H1 (cell line): ENCODE data around the gene C1orf21.
"Not testable (repeated sequence)": the region's sequence is repeated elsewhere in the genome, so short reads cannot be mapped to it uniquely, and the experiment has no call there.

Source experiments
- BRCA1 ChIP-seq: IDR thresholded peaks from 2 replicates; pipeline ENCODE4 v1.6.1; 2012; ENCODE audit warnings: low read depth, low read length, improper control_type of control experiment
- CTCF ChIP-seq, 3 experiments: IDR thresholded peaks; 1 replicate in 2 of 3; 2 replicates in 1 of 3; pipeline versions ENCODE4 v1.5.1 to v1.6.1; 2011; ENCODE audit warnings: low read length in 3 of 3, mild to moderate bottlenecking in 3 of 3, inconsistent platforms in 2 of 3, low read depth in 1 of 3, moderate library complexity in 1 of 3; ENCODE audit not compliant: insufficient read depth in 1 of 3; ENCODE audit errors: control extremely low read depth in 1 of 3
- TAF1 ChIP-seq: IDR thresholded peaks from 2 replicates; pipeline ENCODE4 v1.6.1; 2011; ENCODE audit warnings: mild to moderate bottlenecking, low read depth, low read length
- USF2 ChIP-seq: IDR thresholded peaks from 2 replicates; pipeline ENCODE4 v1.6.1; 2011; ENCODE audit warnings: low read length, improper control_type of control experiment

- not testable (repeated sequence) for TF ChIP-seq TAF1; BRCA1; CTCF (IDR thresholded peaks at IDR 0.05; ENCODE audit: control extremely low read depth in 1 of 3, insufficient read depth in 1 of 3, low read depth in 1 of 3, low read length in 3 of 3); USF2
Observed at GRCh38 chr1:184337865-184338264, 49.0 kb upstream of the C1orf21 start.
